ENCODE results near the gene CHKA.

The CHKA gene

DNA sequence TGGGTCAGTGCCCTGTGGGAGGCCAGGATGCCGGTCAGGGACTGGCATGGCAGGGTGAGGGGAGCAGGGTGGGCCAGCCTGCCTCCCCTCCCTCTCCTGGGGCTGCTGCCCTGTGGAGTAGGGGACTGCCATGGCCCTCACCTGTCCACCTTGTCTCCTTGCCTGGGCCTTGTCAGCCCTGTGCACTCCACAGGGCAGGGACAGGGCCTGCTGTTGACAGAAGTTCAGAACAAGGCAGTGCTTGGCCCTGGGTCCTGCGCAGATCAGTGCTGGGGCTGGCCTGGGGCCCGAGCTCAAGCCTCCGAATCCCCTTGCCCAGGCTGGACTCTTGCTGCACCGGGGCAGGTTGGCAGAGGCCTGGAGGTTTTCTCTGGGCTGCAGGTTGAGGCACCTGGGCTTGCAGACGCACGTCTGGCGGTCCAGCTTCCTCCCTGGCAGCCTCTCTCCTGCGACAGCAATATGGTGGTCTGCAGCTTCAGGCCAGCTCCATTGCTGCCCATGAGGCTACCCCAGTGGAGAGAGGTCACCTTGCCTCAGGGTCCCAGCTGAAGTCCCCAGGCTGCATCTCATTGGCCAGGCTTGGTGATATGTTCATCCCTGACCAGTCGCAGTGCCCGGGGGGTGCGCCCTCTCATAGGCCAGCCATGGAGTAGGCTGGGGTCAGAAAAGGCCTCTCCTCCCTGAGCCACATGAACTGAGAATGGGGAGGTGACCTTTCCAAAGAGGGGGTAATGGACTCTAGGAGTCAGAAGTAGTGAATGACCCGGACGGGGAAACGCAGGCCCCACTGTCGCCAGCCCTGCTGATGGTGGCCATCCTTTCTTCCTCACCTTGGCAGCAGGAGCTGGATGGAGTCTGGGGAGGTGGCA, 21.5 kb upstream of the CHKA start:
- no peak for DNase-seq (ENCODE audit: low spot score)

DNA sequence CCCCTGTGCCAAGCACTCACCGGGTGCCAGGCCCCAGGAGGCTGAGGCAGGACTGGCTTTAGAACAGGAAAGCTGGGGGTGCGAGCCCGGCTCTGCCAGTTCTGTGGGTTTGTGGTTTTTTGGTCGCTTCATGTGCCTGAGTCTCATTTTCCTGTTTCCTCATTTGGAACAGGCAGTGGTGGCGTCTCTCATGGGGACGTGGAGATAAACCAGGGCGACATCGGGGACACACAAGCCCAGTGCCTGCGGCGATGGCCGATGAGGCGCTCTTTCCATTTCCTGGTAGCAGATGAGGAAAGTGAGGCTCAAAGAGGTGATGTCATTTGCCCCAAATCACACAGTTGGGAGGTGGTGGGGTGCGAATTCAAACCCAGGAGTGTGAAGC, 20.8 kb upstream of the CHKA start:
- no peak for DNase-seq (ENCODE audit: low spot score)

- no peak for DNase-seq (ENCODE audit: low spot score)
Observed at GRCh38 chr11:68141246-68142027, 20.2 kb upstream of the CHKA start.

GRCh38 chr11:68140496-68141245, 19.5 kb upstream of the CHKA start:
- DNase-seq (ENCODE audit: low spot score) = no peak

- no peak for DNase-seq (ENCODE audit: low spot score)
Observed at GRCh38 chr11:68138237-68138636, 17.0 kb upstream of the CHKA start.

GRCh38 chr11:68137833-68138232, 16.6 kb upstream of the CHKA start:
- no peak for DNase-seq (ENCODE audit: low spot score)

DNA sequence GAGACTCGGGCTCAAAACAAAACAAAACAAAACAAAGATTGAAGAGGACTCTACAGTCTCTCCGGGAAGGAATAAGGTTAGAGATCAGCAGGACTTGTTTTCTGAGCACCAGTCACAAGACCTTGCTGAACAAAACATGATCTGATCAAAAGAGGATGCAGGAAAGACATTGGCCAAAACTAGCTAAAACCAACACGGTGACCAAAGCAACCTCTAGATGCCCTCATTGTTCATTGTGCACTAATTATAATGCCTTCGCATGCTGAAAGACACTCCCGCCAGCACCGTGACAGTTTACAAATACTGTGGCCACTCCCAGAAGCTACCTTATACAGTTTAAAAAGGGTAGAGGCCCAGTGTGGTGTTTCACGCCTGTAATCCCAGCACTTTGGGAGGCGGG, 15.7 kb upstream of the CHKA start:
- no peak for DNase-seq (ENCODE audit: low spot score)

- no peak for DNase-seq (ENCODE audit: low spot score)
Observed at GRCh38 chr11:68135161-68135560, 14.0 kb upstream of the CHKA start.

- no peak for DNase-seq (ENCODE audit: low spot score)
Observed at GRCh38 chr11:68133761-68134160, 12.6 kb upstream of the CHKA start.

- no peak for DNase-seq (ENCODE audit: low spot score)
Observed at GRCh38 chr11:68130121-68130520, 8.9 kb upstream of the CHKA start.

- peak; percentile 57 for DNase-seq (ENCODE audit: low spot score)
Observed at GRCh38 chr11:68128682-68129327, 7.6 kb upstream of the CHKA start.

- DNase-seq (ENCODE audit: low spot score) = peak; percentile 47
Observed at GRCh38 chr11:68127714-68128681, 6.8 kb upstream of the CHKA start.

DNA sequence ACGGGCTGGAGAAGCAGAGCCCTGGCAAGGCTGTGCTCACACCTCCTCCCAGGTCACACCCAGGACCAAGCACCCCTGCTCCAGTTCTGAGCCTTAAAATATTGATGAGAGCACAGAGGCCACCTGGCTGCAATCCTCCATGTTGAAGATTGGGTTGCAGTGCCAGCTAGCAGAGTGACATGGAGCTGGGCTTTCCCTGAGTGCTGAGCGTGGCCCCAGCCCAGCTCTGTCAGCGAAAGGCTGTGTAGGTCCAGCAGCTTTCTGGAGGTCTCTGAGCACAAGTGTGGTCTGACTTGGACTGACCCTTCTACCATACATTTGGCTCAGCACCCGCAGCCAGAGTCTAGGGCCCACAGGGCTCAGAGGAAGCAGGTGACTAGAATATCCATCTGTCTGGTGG, 4.0 kb upstream of the CHKA start:
- no peak for DNase-seq (ENCODE audit: low spot score)

- DNase-seq (ENCODE audit: low spot score) = no peak
Observed at GRCh38 chr11:68122936-68123539, 1.9 kb upstream of the CHKA start.

GRCh38 chr11:68120273-68121066, 718 bp downstream of the CHKA start:
- DNase-seq (ENCODE audit: low spot score) = no peak

- no peak for DNase-seq (ENCODE audit: low spot score)
Observed at GRCh38 chr11:68118706-68119448, 2.3 kb downstream of the CHKA start.

DNA sequence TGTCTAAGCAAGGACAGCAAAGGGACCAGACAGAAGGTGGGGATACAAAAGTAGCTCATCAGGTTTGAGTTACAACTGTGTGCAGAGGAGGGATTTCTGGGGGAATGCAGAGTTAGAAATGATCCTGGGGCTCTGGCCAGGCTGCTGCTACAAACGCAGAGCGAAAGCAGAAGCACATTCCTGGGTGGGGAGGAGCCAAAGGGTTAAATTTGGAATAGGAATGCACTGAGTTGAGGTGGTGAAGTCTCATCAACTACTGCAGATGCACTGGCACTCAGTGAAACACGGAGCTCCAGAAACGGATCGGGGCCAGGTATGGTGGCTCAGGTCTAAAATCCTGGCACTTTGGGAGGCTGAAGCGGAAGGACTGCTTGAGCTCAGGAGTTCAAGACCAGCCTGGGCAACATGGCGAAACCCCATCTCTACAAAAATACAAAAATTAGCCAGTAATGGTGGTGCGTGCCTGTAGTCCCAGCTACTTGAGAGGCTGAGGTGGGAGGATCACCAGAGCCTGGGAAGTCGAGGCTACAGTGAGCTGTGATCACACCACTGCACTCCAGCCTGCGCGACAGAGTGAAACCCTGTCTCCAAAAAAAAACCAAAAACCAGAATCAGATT, 3.2 kb downstream of the CHKA start:
- no peak for DNase-seq (ENCODE audit: low spot score)

- no peak for DNase-seq (ENCODE audit: low spot score)
Observed at GRCh38 chr11:68116974-68117373, 4.2 kb downstream of the CHKA start.

Data from hepatic stellate cell (primary cell).